ENCODE data around the gene ST13.

GRCh38 chr22:40853333-40853732, 3.1 kb downstream of the ST13 start:
- TF ChIP-seq CTCF (tag by site-specific recombination; IDR thresholded peaks at IDR 0.05) (no peak), ZNF768 (tag by site-specific recombination; IDR thresholded peaks at IDR 0.05) (no peak), ZNF354C (tag by site-specific recombination; IDR thresholded peaks at IDR 0.05; ENCODE audit: borderline replicate concordance, low read depth) (no peak), ZNF792 (tag by site-specific recombination; IDR thresholded peaks at IDR 0.05) (no peak), ZEB2 (tag by site-specific recombination; IDR thresholded peaks at IDR 0.05) (no peak), ZNF423 (tag by site-specific recombination; IDR thresholded peaks at IDR 0.05) (no peak)

Data from HEK293 (cell line).